T-helper 1 cell treated with Interleukin-12 subunit alpha and Interleukin-12 subunit beta and Interleukin-4 antibody, amounts not matched to agents 30 μg/mL and 1 μg/mL, for 36 hours (primary cell): ENCODE results near the gene PTP4A2.

ENCODE experiments used
- H3K27ac Mint-ChIP-seq: one replicate; pipeline ENCODE4 v1.8.0; 2021; ENCODE audit warnings: mild to moderate bottlenecking, mixed read lengths
- H3K27me3 Mint-ChIP-seq: one replicate; pipeline ENCODE4 v1.8.0; 2021; ENCODE audit warnings: low read depth, mixed read lengths
- H3K36me3 Mint-ChIP-seq: one replicate; pipeline ENCODE4 v1.8.0; 2021; ENCODE audit warnings: low read depth, mixed read lengths
- H3K4me1 Mint-ChIP-seq: one replicate; pipeline ENCODE4 v1.8.0; 2021; ENCODE audit warnings: low read depth, mixed read lengths
- H3K4me3 Mint-ChIP-seq: one replicate; pipeline ENCODE4 v1.8.0; 2021; ENCODE audit warnings: mild to moderate bottlenecking, moderate library complexity, mixed read lengths
- H3K9me3 Mint-ChIP-seq: one replicate; pipeline ENCODE4 v1.8.0; 2021; ENCODE audit warnings: mixed read lengths

The PTP4A2 gene

DNA sequence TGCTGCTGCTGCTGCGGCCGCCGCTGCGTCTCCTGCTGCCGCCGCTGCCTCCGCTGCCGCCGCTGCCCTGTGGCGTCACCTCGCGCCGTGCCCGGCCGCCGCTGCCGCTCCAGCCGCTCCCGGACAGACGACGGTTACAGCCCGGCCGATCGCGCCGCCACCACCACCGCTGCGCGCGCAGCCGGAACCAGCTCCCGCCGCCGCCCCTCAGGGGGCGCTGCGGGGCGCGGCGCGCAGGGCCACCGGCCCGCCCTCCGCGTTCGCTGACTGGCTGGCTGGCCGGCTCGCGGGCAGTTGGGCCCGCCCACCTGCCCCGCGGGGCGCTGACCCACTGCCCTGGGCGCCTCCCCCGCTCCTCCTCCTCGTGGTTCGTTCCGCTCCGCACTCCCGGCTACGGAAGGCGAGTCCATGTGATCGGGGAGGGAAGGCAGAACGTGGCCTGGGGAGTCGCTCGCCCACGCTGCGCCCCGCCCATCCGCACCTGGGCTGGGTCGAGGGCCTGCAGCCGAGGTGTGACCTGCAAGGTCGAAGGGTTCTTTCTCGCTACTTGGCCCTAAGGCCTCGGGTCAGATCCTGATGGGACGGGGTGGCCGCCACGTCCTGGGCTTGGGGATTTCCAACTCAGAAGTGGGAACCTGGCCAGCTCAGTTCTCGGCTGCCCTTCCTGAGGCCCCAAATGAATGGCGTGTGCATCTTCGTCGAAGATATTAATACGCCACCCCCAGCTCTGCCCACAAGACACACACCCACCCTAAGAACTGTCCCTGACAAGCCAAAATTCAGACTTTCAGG is at the start of gene PTP4A2:
PTP4A2 (minus strand) TSS at position 185 of the 792 bp plus-strand sequence. CDS start 19,303 bp downstream, outside the sequence.
- H3K36me3 Mint-ChIP-seq, result peaks cover 26% of the 10 kb centered on the region
- peak within 1 kb of the TSS; percentile 96 for H3K4me3 Mint-ChIP-seq
- no peaks in the 10 kb centered on the region for H3K27me3 Mint-ChIP-seq
- no peaks in the 10 kb centered on the region for H3K9me3 Mint-ChIP-seq
- peaks cover 51% of the 10 kb centered on the region for H3K4me1 Mint-ChIP-seq
- H3K27ac Mint-ChIP-seq, result peak within 1 kb of the TSS; percentile 98

DNA sequence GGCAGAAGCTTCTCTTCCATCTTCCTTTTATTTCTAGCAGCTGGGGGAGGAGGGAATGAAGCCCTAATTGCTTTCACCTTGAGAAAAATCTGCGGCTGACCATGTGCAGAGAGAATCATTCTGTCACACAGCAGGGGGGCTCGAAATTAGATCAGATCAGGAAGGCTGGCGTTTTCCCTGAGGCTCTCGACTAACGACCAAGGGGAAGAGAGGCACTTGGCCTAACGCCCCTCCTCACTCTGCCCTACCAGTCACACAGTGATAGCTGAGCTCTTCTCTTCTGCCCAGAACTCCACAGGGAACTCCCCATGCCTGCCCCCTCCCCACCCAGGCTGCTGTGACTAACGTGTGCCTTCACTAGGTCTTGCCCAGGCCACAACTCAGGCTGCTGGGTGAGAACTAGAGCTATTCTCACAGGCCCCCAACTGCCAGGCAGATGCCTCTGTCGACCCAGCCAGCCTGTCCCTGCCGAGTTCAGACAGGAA is 49.0 kb upstream of the PTP4A2 start:
- Mint-ChIP-seq H3K27me3 (no peaks in the 10 kb centered on the region), H3K27ac (no peak overlapping the region), H3K9me3 (no peaks in the 10 kb centered on the region), H3K4me3 (no peak overlapping the region), H3K36me3 (peaks cover 7% of the 10 kb centered on the region), H3K4me1 (peaks cover 41% of the 10 kb centered on the region)

GRCh38 chr1:31985430-31985829 is 47.3 kb upstream of the PTP4A2 start:
- H3K4me3 Mint-ChIP-seq, result peak overlapping the region; percentile 60
- peak overlapping the region; percentile 90 for H3K27ac Mint-ChIP-seq
- no peaks in the 10 kb centered on the region for H3K9me3 Mint-ChIP-seq
- no peaks in the 10 kb centered on the region for H3K27me3 Mint-ChIP-seq
- peaks cover 7% of the 10 kb centered on the region for H3K36me3 Mint-ChIP-seq
- peaks cover 52% of the 10 kb centered on the region for H3K4me1 Mint-ChIP-seq

GRCh38 chr1:31984419-31985347 is 46.5 kb upstream of the PTP4A2 start:
- Mint-ChIP-seq H3K36me3 (peaks cover 7% of the 10 kb centered on the region), H3K27ac (peak overlapping the region; percentile 90), H3K4me3 (peak overlapping the region; percentile 60), H3K27me3 (no peaks in the 10 kb centered on the region), H3K4me1 (peaks cover 49% of the 10 kb centered on the region), H3K9me3 (no peaks in the 10 kb centered on the region)

GRCh38 chr1:31981972-31982371 is 43.8 kb upstream of the PTP4A2 start:
- Mint-ChIP-seq H3K9me3 (no peaks in the 10 kb centered on the region), H3K36me3 (peaks cover 7% of the 10 kb centered on the region), H3K4me1 (peaks cover 45% of the 10 kb centered on the region), H3K4me3 (peak overlapping the region; percentile 29), H3K27me3 (no peaks in the 10 kb centered on the region), H3K27ac (peak overlapping the region; percentile 82)

- Mint-ChIP-seq H3K4me3 (peak overlapping the region; percentile 29), H3K4me1 (peaks cover 43% of the 10 kb centered on the region), H3K9me3 (no peaks in the 10 kb centered on the region), H3K27ac (peak overlapping the region; percentile 82), H3K27me3 (no peaks in the 10 kb centered on the region), H3K36me3 (peaks cover 7% of the 10 kb centered on the region)
Observed at GRCh38 chr1:31981456-31981839, 43.3 kb upstream of the PTP4A2 start.

DNA sequence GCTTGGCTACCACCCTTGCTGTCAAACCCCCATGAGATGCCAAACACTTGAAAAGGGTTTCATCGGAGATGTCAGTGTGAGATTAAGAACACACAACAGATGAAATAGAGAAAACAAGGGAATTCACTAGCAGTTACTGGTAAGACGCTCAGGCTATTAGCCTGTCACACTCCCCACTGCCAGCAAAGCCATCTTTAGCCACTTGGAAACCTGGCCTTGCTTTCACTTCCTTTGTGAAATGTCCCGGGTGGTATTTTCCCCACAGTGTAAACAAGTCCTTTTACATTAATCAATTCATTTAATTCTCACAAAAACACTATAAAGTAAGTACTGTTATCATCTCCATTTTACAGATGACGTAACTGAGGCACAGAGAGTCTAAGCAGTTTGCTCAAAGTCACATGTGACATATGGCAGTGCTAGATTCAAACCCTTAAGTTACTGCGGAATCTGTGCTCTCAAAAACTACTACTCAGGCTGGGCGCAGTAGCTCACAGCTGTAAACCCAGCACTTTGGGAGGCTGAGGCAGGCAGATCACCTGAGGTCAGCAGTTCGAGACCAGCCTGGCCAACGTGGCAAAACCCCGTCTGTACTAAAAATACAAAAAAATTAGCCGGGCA is 42.8 kb upstream of the PTP4A2 start:
- Mint-ChIP-seq H3K27me3 (no peaks in the 10 kb centered on the region), H3K36me3 (peaks cover 7% of the 10 kb centered on the region), H3K27ac (no peak overlapping the region), H3K4me1 (peaks cover 43% of the 10 kb centered on the region), H3K4me3 (peak overlapping the region; percentile 29), H3K9me3 (no peaks in the 10 kb centered on the region)

DNA sequence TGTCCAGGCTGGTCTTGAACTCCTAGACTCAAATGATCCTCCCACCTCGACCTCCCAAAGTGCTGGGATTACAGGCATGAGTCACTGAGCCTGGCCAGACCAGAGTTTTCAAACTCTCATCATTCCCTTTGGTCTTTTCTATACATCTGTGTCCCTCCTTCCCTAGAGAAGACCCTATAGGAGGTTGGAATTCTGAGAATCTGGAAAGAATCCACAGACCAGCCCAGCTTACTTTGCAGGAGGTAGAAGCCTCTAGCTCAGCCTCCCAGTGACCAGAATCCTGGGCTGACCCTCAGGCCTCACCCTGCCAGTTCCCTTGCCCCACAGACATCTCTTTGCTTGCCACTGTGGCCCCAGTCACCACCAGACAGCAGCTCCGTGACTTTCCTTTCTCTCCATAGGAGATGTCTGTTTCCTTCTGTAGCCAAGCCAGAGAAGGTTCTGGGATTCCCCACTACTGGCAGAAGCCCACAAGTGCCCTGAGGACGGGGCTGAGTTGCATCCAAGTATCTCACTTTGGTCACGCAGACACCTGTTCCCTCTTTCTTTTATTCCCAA is 40.8 kb upstream of the PTP4A2 start:
- H3K4me1 Mint-ChIP-seq, result peaks cover 32% of the 10 kb centered on the region
- H3K4me3 Mint-ChIP-seq, result no peak overlapping the region
- H3K27ac Mint-ChIP-seq, result no peak overlapping the region
- H3K9me3 Mint-ChIP-seq, result no peaks in the 10 kb centered on the region
- no peaks in the 10 kb centered on the region for H3K27me3 Mint-ChIP-seq
- peaks cover 7% of the 10 kb centered on the region for H3K36me3 Mint-ChIP-seq

- Mint-ChIP-seq H3K4me3 (no peak overlapping the region), H3K9me3 (no peaks in the 10 kb centered on the region), H3K36me3 (peaks cover 1% of the 10 kb centered on the region), H3K4me1 (peaks cover 22% of the 10 kb centered on the region), H3K27me3 (no peaks in the 10 kb centered on the region), H3K27ac (no peak overlapping the region)
Observed at GRCh38 chr1:31977385-31978131, 39.4 kb upstream of the PTP4A2 start.

- Mint-ChIP-seq H3K4me1 (peaks cover 15% of the 10 kb centered on the region), H3K27ac (no peak overlapping the region), H3K4me3 (no peak overlapping the region), H3K9me3 (no peaks in the 10 kb centered on the region), H3K36me3 (no peaks in the 10 kb centered on the region), H3K27me3 (peaks cover 3% of the 10 kb centered on the region)
Observed at GRCh38 chr1:31976401-31976800, 38.2 kb upstream of the PTP4A2 start.

DNA sequence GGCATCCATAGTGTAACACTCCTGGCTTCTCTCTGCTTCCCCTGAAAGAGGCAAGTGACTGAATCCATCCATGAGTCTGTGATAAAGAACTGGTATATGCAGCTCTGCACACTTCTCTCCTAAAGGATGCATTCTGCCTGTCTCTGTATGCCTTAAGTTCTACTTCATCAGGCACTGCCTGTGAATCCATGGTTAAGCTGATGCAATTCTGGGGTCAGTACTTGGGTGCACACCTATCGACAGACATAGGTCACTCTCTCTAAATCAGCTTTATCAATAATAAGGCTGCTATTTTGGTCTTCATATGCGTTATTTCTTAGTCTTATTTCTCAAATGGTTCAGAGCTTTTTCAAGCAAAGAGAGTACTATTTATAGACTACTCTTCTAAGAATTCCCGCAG is 32.7 kb upstream of the PTP4A2 start:
- Mint-ChIP-seq H3K36me3 (no peaks in the 10 kb centered on the region), H3K9me3 (no peaks in the 10 kb centered on the region), H3K4me3 (no peak overlapping the region), H3K4me1 (peaks cover 7% of the 10 kb centered on the region), H3K27ac (no peak overlapping the region), H3K27me3 (peaks cover 5% of the 10 kb centered on the region)

GRCh38 chr1:31961536-31961935 is 23.4 kb upstream of the PTP4A2 start:
- Mint-ChIP-seq H3K27me3 (no peaks in the 10 kb centered on the region), H3K4me1 (peaks cover 56% of the 10 kb centered on the region), H3K27ac (peak overlapping the region; percentile 89), H3K4me3 (peak overlapping the region; percentile 58), H3K9me3 (no peaks in the 10 kb centered on the region), H3K36me3 (peaks cover 6% of the 10 kb centered on the region)

DNA sequence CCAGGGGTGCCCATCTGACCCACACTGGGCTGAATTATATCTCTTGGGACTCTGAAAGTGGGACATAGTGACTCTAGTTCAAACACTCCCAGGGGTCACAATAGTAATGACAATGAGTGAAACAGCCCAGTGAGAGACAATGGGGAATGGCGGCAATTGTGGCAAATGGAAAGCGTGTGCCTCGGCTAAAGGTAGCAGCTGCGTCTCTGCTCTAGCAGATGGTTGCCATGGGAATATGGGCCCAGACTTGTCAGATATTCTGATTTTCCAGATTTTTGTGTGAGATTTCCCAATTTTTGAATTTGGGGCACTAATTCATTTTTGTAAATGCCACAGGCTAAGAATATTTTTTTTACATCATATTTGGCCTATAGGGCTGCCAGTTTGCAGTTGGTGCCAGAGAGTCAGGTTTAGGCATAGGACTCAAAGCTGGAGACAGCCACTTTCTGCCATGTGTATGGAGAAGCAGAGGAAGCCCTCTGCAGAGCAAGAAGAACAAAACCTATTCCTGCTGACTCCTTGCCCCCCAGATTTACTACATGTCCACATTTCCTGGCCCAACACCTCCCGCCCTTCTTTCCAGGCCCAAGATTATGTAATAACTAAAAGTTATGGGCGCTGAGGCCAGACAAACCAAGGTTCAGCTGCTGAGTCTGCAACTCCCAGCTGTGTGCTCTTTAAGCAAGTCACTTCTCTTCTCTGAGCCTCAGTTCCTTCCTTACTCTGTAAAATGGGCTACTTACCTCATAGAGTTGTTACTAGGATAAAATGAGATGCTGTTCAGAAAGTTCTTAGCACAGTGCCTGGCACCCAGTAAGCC is 21.6 kb upstream of the PTP4A2 start:
- Mint-ChIP-seq H3K27me3 (no peaks in the 10 kb centered on the region), H3K4me3 (peak overlapping the region; percentile 45), H3K36me3 (peaks cover 6% of the 10 kb centered on the region), H3K9me3 (no peaks in the 10 kb centered on the region), H3K27ac (peak overlapping the region; percentile 69), H3K4me1 (peaks cover 70% of the 10 kb centered on the region)
